Upper lobe of left lung (tissue), 4 donors: ENCODE measurements around the gene ESAM.

Experiments
- POLR2A ChIP-seq, 4 donors: fragments of 450-650 bp; IDR thresholded peaks; one replicate each; pipeline ENCODE4 v1.5.1; 2016 to 2017; ENCODE audit warnings: antibody characterized with exemption in 4 of 4, mild to moderate bottlenecking in 2 of 4
- POLR2AphosphoS5 ChIP-seq, 2 donors: sonication (generic); formaldehyde crosslinking; IDR thresholded peaks; one replicate each; pipeline ENCODE4 v1.5.1; 2017; ENCODE audit warnings: antibody characterized with exemption in 2 of 2
- TF ChIP-seq, protein P1 (sequence below), 6 experiments: fragments of 450-650 bp in 4 of 6; fragments of 200-600 bp in 2 of 6; sonication (generic) in 2 of 6; IDR thresholded peaks; one replicate each; pipeline ENCODE4 v1.5.1; 2016 to 2019; ENCODE audit warnings: antibody characterized with exemption in 6 of 6

DNA sequence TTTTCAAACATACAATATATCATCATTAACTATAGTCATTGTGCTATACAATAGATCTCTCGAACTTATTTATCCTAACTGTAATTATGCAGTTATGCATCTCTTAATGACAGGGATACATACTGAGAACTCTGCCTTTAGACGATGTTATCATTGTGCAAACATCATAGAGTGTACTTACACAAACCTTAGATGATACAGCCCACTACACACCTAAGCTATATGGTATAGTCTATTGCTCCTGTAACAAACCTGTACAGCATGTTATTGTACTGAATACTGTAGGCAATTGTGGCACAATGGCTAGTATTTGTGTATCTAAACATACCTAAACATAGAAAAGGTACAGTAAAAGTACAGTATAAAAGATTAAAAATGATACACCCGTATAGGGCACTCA is 49.7 kb downstream of the ESAM start:
- TF ChIP-seq, protein P1, sequence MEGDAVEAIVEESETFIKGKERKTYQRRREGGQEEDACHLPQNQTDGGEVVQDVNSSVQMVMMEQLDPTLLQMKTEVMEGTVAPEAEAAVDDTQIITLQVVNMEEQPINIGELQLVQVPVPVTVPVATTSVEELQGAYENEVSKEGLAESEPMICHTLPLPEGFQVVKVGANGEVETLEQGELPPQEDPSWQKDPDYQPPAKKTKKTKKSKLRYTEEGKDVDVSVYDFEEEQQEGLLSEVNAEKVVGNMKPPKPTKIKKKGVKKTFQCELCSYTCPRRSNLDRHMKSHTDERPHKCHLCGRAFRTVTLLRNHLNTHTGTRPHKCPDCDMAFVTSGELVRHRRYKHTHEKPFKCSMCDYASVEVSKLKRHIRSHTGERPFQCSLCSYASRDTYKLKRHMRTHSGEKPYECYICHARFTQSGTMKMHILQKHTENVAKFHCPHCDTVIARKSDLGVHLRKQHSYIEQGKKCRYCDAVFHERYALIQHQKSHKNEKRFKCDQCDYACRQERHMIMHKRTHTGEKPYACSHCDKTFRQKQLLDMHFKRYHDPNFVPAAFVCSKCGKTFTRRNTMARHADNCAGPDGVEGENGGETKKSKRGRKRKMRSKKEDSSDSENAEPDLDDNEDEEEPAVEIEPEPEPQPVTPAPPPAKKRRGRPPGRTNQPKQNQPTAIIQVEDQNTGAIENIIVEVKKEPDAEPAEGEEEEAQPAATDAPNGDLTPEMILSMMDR (IDR thresholded peaks at IDR 0.05), result no peak
- TF ChIP-seq POLR2AphosphoS5 (IDR thresholded peaks at IDR 0.05) (no peak), POLR2A (IDR thresholded peaks at IDR 0.05) (no peak)
